A549 (cell line): ENCODE data around the gene INPP1.

ENCODE experiments used
- CBX2 ChIP-seq: fragments of 200-600 bp; sonication (generic); IDR thresholded peaks from 2 replicates; pipeline ENCODE4 v1.6.1; 2016; ENCODE audit warnings: low read depth, mild to moderate bottlenecking, borderline replicate concordance
- CEBPB ChIP-seq, 2 experiments: fragments of >200 bp in 1 of 2; sonication (Bioruptor Twin) in 1 of 2; formaldehyde crosslinking in 1 of 2; IDR thresholded peaks; 2 replicates each; pipeline ENCODE4 v1.6.1; 2012 to 2016
- CTCF ChIP-seq: fragments of >200 bp; sonication (Bioruptor Twin); formaldehyde crosslinking; IDR thresholded peaks from 3 replicates; pipeline ENCODE4 v1.5.1; 2016
- EHMT2 ChIP-seq: fragments of 200-600 bp; sonication (generic); IDR thresholded peaks from 2 replicates; pipeline ENCODE4 v1.6.1; 2016; ENCODE audit warnings: antibody characterized with exemption, low read depth, mild to moderate bottlenecking, moderate library complexity
- MYC ChIP-seq: IDR thresholded peaks from 2 replicates; pipeline ENCODE4 v1.6.1; 2012; ENCODE audit warnings: mild to moderate bottlenecking, inconsistent platforms, low read length, improper control_type of control experiment, borderline replicate concordance
- POLR2A ChIP-seq: IDR thresholded peaks from 2 replicates; pipeline ENCODE4 v1.6.1; 2012; ENCODE audit warnings: mild to moderate bottlenecking, low read length
- RAD21 ChIP-seq, 2 experiments: fragments of >200 bp in 1 of 2; sonication (Bioruptor Twin) in 1 of 2; formaldehyde crosslinking in 1 of 2; IDR thresholded peaks in 1 of 2; conservative IDR thresholded peaks in 1 of 2; 2 replicates in 1 of 2; 3 replicates in 1 of 2; pipeline ENCODE4 v1.6.1; 2012 to 2018; ENCODE audit warnings: inconsistent platforms in 1 of 2
- RCOR1 ChIP-seq: fragments of 150-350 bp; IDR thresholded peaks from 2 replicates; pipeline ENCODE4 v1.6.1; 2014; ENCODE audit warnings: antibody characterized with exemption, low read length, low read depth
- REST ChIP-seq: fragments of 200-600 bp; sonication (generic); IDR thresholded peaks from 2 replicates; pipeline ENCODE4 v1.6.1; 2016; ENCODE audit warnings: antibody characterized with exemption, mild to moderate bottlenecking, moderate library complexity
- RNF2 ChIP-seq: fragments of 200-600 bp; sonication (generic); IDR thresholded peaks from 2 replicates; pipeline ENCODE4 v1.6.1; 2016; ENCODE audit warnings: low read depth, mild to moderate bottlenecking, antibody characterized with exemption, moderate library complexity, borderline replicate concordance

GRCh38 chr2:190406805-190407204 lies 63.4 kb downstream of the INPP1 start:
- TF ChIP-seq CTCF (no peak), CBX2 (no peak), MYC (no peak), REST (no peak), POLR2A (no peak), RCOR1 (no peak), RAD21 (conservative IDR thresholded peaks at IDR 0.05 in 1 of 2, IDR thresholded peaks at IDR 0.05 in 1 of 2) (no peak), EHMT2 (no peak), CEBPB (IDR thresholded peaks at IDR 0.05) (no peak), RNF2 (no peak)
